A549 (cell line): ENCODE results near the gene RABGAP1L.

Experiments used
- BHLHE40 ChIP-seq: IDR thresholded peaks from 2 replicates; pipeline ENCODE4 v1.6.1; 2012; ENCODE audit warnings: low read depth, low read length, inconsistent platforms
- CBX2 ChIP-seq: fragments of 200-600 bp; sonication (generic); IDR thresholded peaks from 2 replicates; pipeline ENCODE4 v1.6.1; 2016; ENCODE audit warnings: low read depth, mild to moderate bottlenecking, borderline replicate concordance
- CTCF ChIP-seq: fragments of >200 bp; sonication (Bioruptor Twin); formaldehyde crosslinking; IDR thresholded peaks from 3 replicates; pipeline ENCODE4 v1.5.1; 2016
- ESRRA ChIP-seq: fragments of 150-350 bp; IDR thresholded peaks from 2 replicates; pipeline ENCODE4 v1.6.1; 2014; ENCODE audit warnings: mild to moderate bottlenecking, low read length, borderline replicate concordance
- KDM5A ChIP-seq: fragments of 200-600 bp; sonication (generic); IDR thresholded peaks from 2 replicates; pipeline ENCODE4 v1.6.1; 2016; ENCODE audit warnings: antibody characterized with exemption, mild to moderate bottlenecking
- MAZ ChIP-seq: fragments of 150-350 bp; IDR thresholded peaks from 2 replicates; pipeline ENCODE4 v1.6.1; 2014; ENCODE audit warnings: antibody characterized with exemption, low read depth, low read length, borderline replicate concordance
- NR3C1 ChIP-seq: fragments of >200 bp; sonication (Bioruptor Twin); formaldehyde crosslinking; IDR thresholded peaks from 3 replicates; pipeline ENCODE4 v1.6.1; 2017
- RAD21 ChIP-seq, 2 experiments: fragments of >200 bp in 1 of 2; sonication (Bioruptor Twin) in 1 of 2; formaldehyde crosslinking in 1 of 2; IDR thresholded peaks in 1 of 2; conservative IDR thresholded peaks in 1 of 2; 2 replicates in 1 of 2; 3 replicates in 1 of 2; pipeline ENCODE4 v1.6.1; 2012 to 2018; ENCODE audit warnings: inconsistent platforms in 1 of 2
- REST ChIP-seq: fragments of 200-600 bp; sonication (generic); IDR thresholded peaks from 2 replicates; pipeline ENCODE4 v1.6.1; 2016; ENCODE audit warnings: antibody characterized with exemption, mild to moderate bottlenecking, moderate library complexity
- RFX5 ChIP-seq: fragments of 450-650 bp; IDR thresholded peaks from 2 replicates; pipeline ENCODE4 v1.7.1; 2014; ENCODE audit warnings: antibody characterized with exemption, mild to moderate bottlenecking, moderate library complexity
- ZFP36 ChIP-seq: fragments of 450-650 bp; IDR thresholded peaks from 2 replicates; pipeline ENCODE4 v1.6.1; 2014; ENCODE audit warnings: borderline replicate concordance; ENCODE audit not compliant: partially characterized antibody

GRCh38 chr1:174324493-174324892 lies 165.2 kb downstream of the RABGAP1L start:
- TF ChIP-seq RAD21 (conservative IDR thresholded peaks at IDR 0.05 in 1 of 2, IDR thresholded peaks at IDR 0.05 in 1 of 2) (no peak), CTCF (no peak), BHLHE40 (no peak), MAZ (no peak), CBX2 (no peak), REST (no peak), KDM5A (no peak), ZFP36 (no peak), RFX5 (no peak), NR3C1 (no peak), ESRRA (no peak)
